GM12878 (cell line): ENCODE data around the gene ASGR2. TPM values are rescaled to one million over a fixed set of nuclear protein-coding genes. Genes with fewer than 3 reads are reported as not detected.
A peak's percentile ranks its signal among the peaks of the same experiment; 100 is the strongest.

ENCODE experiments used
- ATAC-seq: fragments of 200-7000 bp; cut with Tn5 transposase; 3 replicates; pipeline ENCODE4 v1.9.1; 2020; ENCODE audit warnings: mild to moderate bottlenecking, moderate library complexity
- BruUV-seq: library from RNA; stranded (reverse); fragments of 400-500 nt; replicated peaks from 2 replicates; lab custom pipeline; 2021; lab: Mats Ljungman, UMichigan
- CTCF ChIA-PET: fragments of 300-600 bp; sonication (Branson Sonifier 250); formaldehyde crosslinking; extraction: SDS; loops from one replicate; lab custom pipeline; 2021; ENCODE audit warnings: inconsistent platforms; lab: Yijun Ruan, JAX
- POLR2A ChIA-PET: fragments of 350-600 bp; formaldehyde crosslinking; extraction: SDS; loops from one replicate; lab custom pipeline; 2021; ENCODE audit warnings: inconsistent platforms; lab: Charles Lee
- RAD21 ChIA-PET: fragments of 300-600 bp; sonication (Branson Sonifier 250); formaldehyde crosslinking; loops from one replicate; lab custom pipeline; 2023; ENCODE audit warnings: antibody characterized with exemption; ENCODE audit not compliant: unreplicated experiment; lab: Charles Lee
- SMC1A ChIA-PET: fragments of 300-600 bp; sonication (Branson Sonifier 250); formaldehyde crosslinking; loops from one replicate; lab custom pipeline; 2023; ENCODE audit not compliant: unreplicated experiment, uncharacterized antibody; lab: Charles Lee
- DNase-seq: peaks from one replicate; pipeline ENCODE4 v3.0.0-alpha.2; 2011; ENCODE audit warnings: low read depth, low spot score
- FAIRE-seq: peaks from 3 replicates; lab custom pipeline; 2011; peaks lifted over from hg19 to GRCh38; lab: Jason Lieb, UNC
- H2AFZ ChIP-seq: 2 replicates; pipeline ENCODE4 v1.6.0; 2011; ENCODE audit warnings: low read depth, low read length, control low read depth; ENCODE audit not compliant: control insufficient read depth
- H3K27ac ChIP-seq: 2 replicates; pipeline ENCODE4 v1.5.1; 2011; ENCODE audit warnings: control low read depth; ENCODE audit not compliant: control insufficient read depth, insufficient read depth
- H3K27me3 ChIP-seq, 2 experiments: replicated peaks in 1 of 2; 2 replicates each; pipeline versions ENCODE4 v1.6.0 to v1.6.1; 2011; ENCODE audit warnings: low read length in 1 of 2; ENCODE audit not compliant: control insufficient read depth in 2 of 2, insufficient read depth in 2 of 2
- H3K36me3 ChIP-seq, 2 experiments: 2 replicates each; pipeline ENCODE4 v1.5.1; 2011; ENCODE audit warnings: low read length in 1 of 2; ENCODE audit not compliant: control insufficient read depth in 2 of 2, insufficient read depth in 2 of 2
- H3K4me1 ChIP-seq: 2 replicates; pipeline ENCODE4 v1.6.1; 2011; ENCODE audit warnings: mild to moderate bottlenecking, low read length, moderate library complexity, mixed read lengths; ENCODE audit not compliant: control insufficient read depth, insufficient read depth
- H3K4me2 ChIP-seq: 2 replicates; pipeline ENCODE4 v1.6.0; 2011; ENCODE audit warnings: control low read depth; ENCODE audit not compliant: control insufficient read depth, insufficient read depth
- H3K4me3 ChIP-seq: fragments of 200-600 bp; sonication (generic); 2 replicates; pipeline ENCODE4 v1.5.1; 2016
- H3K79me2 ChIP-seq: 2 replicates; pipeline ENCODE4 v1.6.0; 2011; ENCODE audit warnings: low read length; ENCODE audit not compliant: control insufficient read depth, insufficient read depth
- H3K9ac ChIP-seq: 2 replicates; pipeline ENCODE4 v1.8.0; 2011; ENCODE audit warnings: low read length, control low read depth, mixed read lengths; ENCODE audit not compliant: control insufficient read depth, insufficient read depth
- H3K9me3 ChIP-seq: replicated peaks from 3 replicates; pipeline ENCODE4 v1.5.1; 2011; ENCODE audit warnings: mild to moderate bottlenecking, low read length; ENCODE audit not compliant: control insufficient read depth, insufficient read depth
- H4K20me1 ChIP-seq: 2 replicates; pipeline ENCODE4 v1.6.0; 2011; ENCODE audit not compliant: control insufficient read depth, insufficient read depth
- EP300 ChIP-seq, 2 experiments: fragments of 150-350 bp in 1 of 2; IDR thresholded peaks; 2 replicates each; pipeline ENCODE4 v1.6.1; 2011 to 2012; ENCODE audit warnings: low read depth in 2 of 2, low read length in 2 of 2, borderline replicate concordance in 1 of 2, improper control_type of control experiment in 1 of 2, inconsistent platforms in 1 of 2; ENCODE audit not compliant: control insufficient read depth in 1 of 2
- ETV6 ChIP-seq, 2 experiments: fragments of 450-650 bp in 1 of 2; IDR thresholded peaks in 1 of 2; conservative IDR thresholded peaks in 1 of 2; 2 replicates each; pipeline ENCODE4 v1.6.1; 2014; ENCODE audit warnings: antibody characterized with exemption in 1 of 2, borderline replicate concordance in 1 of 2, low read depth in 1 of 2, mild to moderate bottlenecking in 1 of 2, moderate library complexity in 1 of 2
- FOXK2 ChIP-seq: fragments of 450-650 bp; IDR thresholded peaks from 2 replicates; pipeline ENCODE4 v1.6.1; 2017; ENCODE audit warnings: mild to moderate bottlenecking, moderate library complexity
- IKZF1 ChIP-seq: fragments of 450-650 bp; conservative IDR thresholded peaks from 2 replicates; pipeline ENCODE4 v1.6.1; 2017; ENCODE audit warnings: antibody characterized with exemption, mild to moderate bottlenecking
- KLF5 ChIP-seq: fragments of 450-650 bp; IDR thresholded peaks from 2 replicates; pipeline ENCODE4 v1.6.1; 2014; ENCODE audit warnings: mild to moderate bottlenecking; ENCODE audit not compliant: partially characterized antibody
- NFYA ChIP-seq: IDR thresholded peaks from 2 replicates; pipeline ENCODE4 v1.6.1; 2011; ENCODE audit warnings: low read depth, mild to moderate bottlenecking, low read length, improper control_type of control experiment, borderline replicate concordance
- PAX8 ChIP-seq: fragments of 450-650 bp; IDR thresholded peaks from 2 replicates; pipeline ENCODE4 v1.6.1; 2017; ENCODE audit warnings: mild to moderate bottlenecking, moderate library complexity
- POLR2AphosphoS2 ChIP-seq: IDR thresholded peaks from 2 replicates; pipeline ENCODE4 v1.6.1; 2011; ENCODE audit warnings: low read depth, mild to moderate bottlenecking, low read length, improper control_type of control experiment, moderate library complexity
- RBBP5 ChIP-seq: fragments of 200-600 bp; sonication (generic); conservative IDR thresholded peaks from 2 replicates; pipeline ENCODE4 v1.6.1; 2016
- SIX5 ChIP-seq: IDR thresholded peaks from 2 replicates; pipeline ENCODE4 v1.6.1; 2011; ENCODE audit warnings: mild to moderate bottlenecking, low read depth, low read length, moderate library complexity; ENCODE audit not compliant: severe bottlenecking
- STAT1 ChIP-seq: fragments of 450-650 bp; conservative IDR thresholded peaks from 2 replicates; pipeline ENCODE4 v1.6.1; 2014; ENCODE audit warnings: antibody characterized with exemption, mild to moderate bottlenecking
- STAT3 ChIP-seq: IDR thresholded peaks from 2 replicates; pipeline ENCODE4 v1.6.1; 2011; ENCODE audit warnings: low read depth, low read length, improper control_type of control experiment
- SUZ12 ChIP-seq: fragments of 200-600 bp; sonication (generic); IDR thresholded peaks from one replicate; pipeline ENCODE4 v1.6.1; 2018; ENCODE audit warnings: antibody characterized with exemption, mild to moderate bottlenecking; ENCODE audit not compliant: unreplicated experiment
- WRNIP1 ChIP-seq: IDR thresholded peaks from 2 replicates; pipeline ENCODE4 v1.6.1; 2011; ENCODE audit warnings: low read depth, low read length, improper control_type of control experiment, borderline replicate concordance
- ZNF622 ChIP-seq: fragments of 450-650 bp; IDR thresholded peaks from 2 replicates; pipeline ENCODE4 v1.6.1; 2017; ENCODE audit warnings: mild to moderate bottlenecking, inconsistent platforms
- ZSCAN29 ChIP-seq: fragments of 450-650 bp; IDR thresholded peaks from 2 replicates; pipeline ENCODE4 v1.6.1; 2017; ENCODE audit warnings: mild to moderate bottlenecking, moderate library complexity
- WGBS: methylation state at CpG from one replicate; pipeline ENCODE4 v1.1.6; 2016; ENCODE audit warnings: low lambda C conversion rate; ENCODE audit not compliant: insufficient replicate concordance, insufficient coverage; ENCODE audit errors: missing lambda C conversion rate; 5-methylcytosine and 5-hydroxymethylcytosine counted together
- in situ Hi-C: fragments of 300-500 bp; cut with MboI; formaldehyde crosslinking; loops from 9 replicates; pipeline ENCODE4 v1.14.3; 2018; ENCODE audit warnings: mixed read lengths
- intact Hi-C: fragments of 100-400 bp; cut with micrococcal nuclease; formaldehyde crosslinking; loops from one replicate; pipeline ENCODE4 v1.14.2; 2022; ENCODE audit not compliant: unreplicated experiment
- polyA plus RNA-seq, 11 experiments: library from polyadenylated mRNA; depleted of rRNA in 4 of 11; unstranded in 6 of 11; stranded (reverse) in 5 of 11; fragments of >200 nt; fragmentation: Nextera tagmentation in 4 of 11; fragmentation: Illumina TruSeq in 1 of 11; extraction: Ambion mirVana in 4 of 11; extraction: Trizol in 1 of 11; gene quantifications; 1 replicate in 1 of 11; 2 replicates in 10 of 11; pipeline versions ENCODE4 v1.2.1 to v1.2.3, GENCODE V29; 2011 to 2016; ENCODE audit warnings: inconsistent platforms in 2 of 11, missing spikeins in 2 of 11, low read depth in 1 of 11
- total RNA-seq, 4 experiments: library from RNA; depleted of rRNA in 3 of 4; stranded (reverse); fragments of >200 nt in 3 of 4; fragmentation: Illumina TruSeq in 1 of 4; extraction: Trizol in 1 of 4; gene quantifications; 2 replicates each; pipeline versions ENCODE4 v1.2.1 to v1.2.3, GENCODE V29; 2013 to 2021
- TF ChIP-seq, protein P1 (sequence below): fragments of 450-650 bp; IDR thresholded peaks from 2 replicates; pipeline ENCODE4 v1.6.1; 2016; ENCODE audit warnings: mild to moderate bottlenecking, moderate library complexity, borderline replicate concordance
- TF ChIP-seq, protein P2 (sequence below): fragments of 450-650 bp; IDR thresholded peaks from 2 replicates; pipeline ENCODE4 v1.6.1; 2017; ENCODE audit warnings: low read depth, mild to moderate bottlenecking, moderate library complexity

Gene ASGR2
- total and polyA plus RNA-seq, 10 of the 15 experiments (the other 5 are each of a cell fraction or from before 2014, with no cell fraction given), result not detected

DNA sequence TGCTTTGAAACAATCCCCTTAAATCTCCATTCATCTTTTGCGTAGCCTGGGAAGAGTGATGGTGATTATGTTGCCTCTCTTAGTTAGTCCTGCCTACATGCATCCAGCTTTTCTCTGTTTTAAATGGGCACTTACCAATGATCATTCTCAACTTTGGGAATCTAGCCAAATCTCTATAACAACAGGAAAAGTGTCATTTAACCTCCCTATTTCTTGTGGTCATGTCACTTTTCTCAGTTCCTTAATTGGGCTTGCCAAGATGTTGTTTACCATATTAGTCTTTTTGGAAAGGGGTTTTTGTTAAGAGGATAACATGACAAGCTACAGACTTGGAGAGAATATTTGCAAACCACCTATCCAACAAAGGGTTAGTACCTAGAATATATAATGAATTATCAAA is 19.0 kb downstream of the ASGR2 start:
- no peak overlapping the region; the same call in 1 of the 2 replicates for H3K27ac ChIP-seq
- in situ Hi-C loops, result no loop called here
- H3K9ac ChIP-seq, result no peak overlapping the region
- H2AFZ ChIP-seq, result no peak overlapping the region
- H3K27me3 ChIP-seq, result no peaks in the 10 kb centered on the region
- no peak overlapping the region for H3K4me3 ChIP-seq
- no peaks in the 10 kb centered on the region for H3K36me3 ChIP-seq
- FAIRE-seq (peak; percentile 71), ATAC-seq (peak; percentile 83), DNase-seq (peak; percentile 54)
- CTCF ChIA-PET, result interaction anchor here (0.7 to 1.3 kb wide), 3 partner anchors 21 to 50 kb away, joined by 3 to 13 read pairs (median 3); no protein-coding TSS in a partner anchor
- SMC1A ChIA-PET, result interaction anchor here (0.7 to 1.7 kb wide), 2 partner anchors 29 to 37 kb away, joined by 3 to 9 read pairs; no protein-coding TSS in a partner anchor
- 0 out of 2 replicates have a peak overlapping the region, but pooled peaks have one; percentile 20 for H3K4me2 ChIP-seq
- RAD21 ChIA-PET, result interaction anchor here (0.6 to 1.5 kb wide), 2 partner anchors 37 to 131 kb away, joined by 3 to 11 read pairs; no protein-coding TSS in a partner anchor
- H3K79me2 ChIP-seq, result no peaks in the 10 kb centered on the region
- intact Hi-C loops, result loop anchor here (2.0 kb wide), 1 partner anchor 37 kb away; no protein-coding TSS in a partner anchor
- H3K9me3 ChIP-seq, result no peaks in the 10 kb centered on the region; the same call in 2 of the 3 replicates
- WGBS, result 100% methylated on average over 1 of the region's 1 CpG
- BruUV-seq, result no TSS peak
- POLR2A ChIA-PET, result no interaction called here
- H3K4me1 ChIP-seq, result peaks cover 18% of the 10 kb centered on the region
- no peaks in the 10 kb centered on the region for H4K20me1 ChIP-seq
- TF ChIP-seq ETV6 (conservative IDR thresholded peaks at IDR 0.05 in 1 of 2, IDR thresholded peaks at IDR 0.05 in 1 of 2; ENCODE audit: borderline replicate concordance in 1 of 2, low read depth in 1 of 2), result no peak
- no peak for TF ChIP-seq RBBP5
- no peak for TF ChIP-seq ZNF622
- TF ChIP-seq, protein P1, sequence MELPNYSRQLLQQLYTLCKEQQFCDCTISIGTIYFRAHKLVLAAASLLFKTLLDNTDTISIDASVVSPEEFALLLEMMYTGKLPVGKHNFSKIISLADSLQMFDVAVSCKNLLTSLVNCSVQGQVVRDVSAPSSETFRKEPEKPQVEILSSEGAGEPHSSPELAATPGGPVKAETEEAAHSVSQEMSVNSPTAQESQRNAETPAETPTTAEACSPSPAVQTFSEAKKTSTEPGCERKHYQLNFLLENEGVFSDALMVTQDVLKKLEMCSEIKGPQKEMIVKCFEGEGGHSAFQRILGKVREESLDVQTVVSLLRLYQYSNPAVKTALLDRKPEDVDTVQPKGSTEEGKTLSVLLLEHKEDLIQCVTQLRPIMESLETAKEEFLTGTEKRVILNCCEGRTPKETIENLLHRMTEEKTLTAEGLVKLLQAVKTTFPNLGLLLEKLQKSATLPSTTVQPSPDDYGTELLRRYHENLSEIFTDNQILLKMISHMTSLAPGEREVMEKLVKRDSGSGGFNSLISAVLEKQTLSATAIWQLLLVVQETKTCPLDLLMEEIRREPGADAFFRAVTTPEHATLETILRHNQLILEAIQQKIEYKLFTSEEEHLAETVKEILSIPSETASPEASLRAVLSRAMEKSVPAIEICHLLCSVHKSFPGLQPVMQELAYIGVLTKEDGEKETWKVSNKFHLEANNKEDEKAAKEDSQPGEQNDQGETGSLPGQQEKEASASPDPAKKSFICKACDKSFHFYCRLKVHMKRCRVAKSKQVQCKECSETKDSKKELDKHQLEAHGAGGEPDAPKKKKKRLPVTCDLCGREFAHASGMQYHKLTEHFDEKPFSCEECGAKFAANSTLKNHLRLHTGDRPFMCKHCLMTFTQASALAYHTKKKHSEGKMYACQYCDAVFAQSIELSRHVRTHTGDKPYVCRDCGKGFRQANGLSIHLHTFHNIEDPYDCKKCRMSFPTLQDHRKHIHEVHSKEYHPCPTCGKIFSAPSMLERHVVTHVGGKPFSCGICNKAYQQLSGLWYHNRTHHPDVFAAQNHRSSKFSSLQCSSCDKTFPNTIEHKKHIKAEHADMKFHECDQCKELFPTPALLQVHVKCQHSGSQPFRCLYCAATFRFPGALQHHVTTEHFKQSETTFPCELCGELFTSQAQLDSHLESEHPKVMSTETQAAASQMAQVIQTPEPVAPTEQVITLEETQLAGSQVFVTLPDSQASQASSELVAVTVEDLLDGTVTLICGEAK, result no peak
- TF ChIP-seq FOXK2, result no peak
- TF ChIP-seq STAT1, result no peak
- peak; percentile 76 for TF ChIP-seq IKZF1
- TF ChIP-seq PAX8, result no peak
- no peak for TF ChIP-seq NFYA
- TF ChIP-seq, protein P2, sequence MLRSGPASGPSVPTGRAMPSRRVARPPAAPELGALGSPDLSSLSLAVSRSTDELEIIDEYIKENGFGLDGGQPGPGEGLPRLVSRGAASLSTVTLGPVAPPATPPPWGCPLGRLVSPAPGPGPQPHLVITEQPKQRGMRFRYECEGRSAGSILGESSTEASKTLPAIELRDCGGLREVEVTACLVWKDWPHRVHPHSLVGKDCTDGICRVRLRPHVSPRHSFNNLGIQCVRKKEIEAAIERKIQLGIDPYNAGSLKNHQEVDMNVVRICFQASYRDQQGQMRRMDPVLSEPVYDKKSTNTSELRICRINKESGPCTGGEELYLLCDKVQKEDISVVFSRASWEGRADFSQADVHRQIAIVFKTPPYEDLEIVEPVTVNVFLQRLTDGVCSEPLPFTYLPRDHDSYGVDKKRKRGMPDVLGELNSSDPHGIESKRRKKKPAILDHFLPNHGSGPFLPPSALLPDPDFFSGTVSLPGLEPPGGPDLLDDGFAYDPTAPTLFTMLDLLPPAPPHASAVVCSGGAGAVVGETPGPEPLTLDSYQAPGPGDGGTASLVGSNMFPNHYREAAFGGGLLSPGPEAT, result peak; percentile 71; the same call in 1 of the 2 replicates
- TF ChIP-seq SUZ12, result no peak
- TF ChIP-seq SIX5, result no peak
- TF ChIP-seq WRNIP1, result no peak
- TF ChIP-seq ZSCAN29, result no peak
- peak; percentile 63 to 76; a peak in 2 of 4 replicates for TF ChIP-seq EP300 (IDR thresholded peaks at IDR 0.05; ENCODE audit: borderline replicate concordance in 1 of 2, control insufficient read depth in 1 of 2, low read depth in 2 of 2, low read length in 2 of 2)
- TF ChIP-seq POLR2AphosphoS2, result no peak
- no peak for TF ChIP-seq KLF5
- no peak for TF ChIP-seq STAT3
